T47D (cell line): ENCODE results near the gene LARGE1.

Experiments used
- DNase-seq, 2 experiments: peaks; one replicate each; pipeline versions ENCODE4 v3.0.0 to v3.0.0-alpha.2; 2011 to 2012; ENCODE audit warnings: low read depth in 1 of 2, low spot score in 1 of 2
- JUND ChIP-seq: IDR thresholded peaks from 2 replicates; pipeline ENCODE4 v1.6.1; 2012; ENCODE audit warnings: low read depth
- in situ Hi-C: cut with HindIII; loops from 2 replicates; pipeline ENCODE4 v1.10.0; 2016; ENCODE audit warnings: low sequenced_read_pairs, low pct_unique_long_range_greater_than_20kb

Gene LARGE1

DNA sequence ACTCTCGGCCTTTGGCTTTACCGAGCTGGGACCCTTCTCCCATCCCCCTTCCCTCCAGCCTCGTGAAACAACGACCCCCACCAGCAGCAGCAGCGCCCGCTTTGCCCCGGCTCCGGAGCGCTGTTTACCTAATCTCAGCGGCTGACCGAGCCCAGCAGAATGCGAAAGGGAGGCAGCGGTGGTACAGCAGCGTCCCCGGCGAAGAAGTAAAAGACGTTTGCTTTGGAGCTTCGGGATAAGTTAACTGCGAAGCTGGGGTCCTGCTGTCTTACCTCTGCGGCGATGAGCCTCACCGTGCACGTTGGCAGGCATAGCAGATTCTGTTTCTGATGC is 2.0 kb upstream of the LARGE1 start:
- peak in 1 of 2 experiments; percentile 20 for DNase-seq
- in situ Hi-C loops, result no loop called here
- no peak for TF ChIP-seq JUND

DNA sequence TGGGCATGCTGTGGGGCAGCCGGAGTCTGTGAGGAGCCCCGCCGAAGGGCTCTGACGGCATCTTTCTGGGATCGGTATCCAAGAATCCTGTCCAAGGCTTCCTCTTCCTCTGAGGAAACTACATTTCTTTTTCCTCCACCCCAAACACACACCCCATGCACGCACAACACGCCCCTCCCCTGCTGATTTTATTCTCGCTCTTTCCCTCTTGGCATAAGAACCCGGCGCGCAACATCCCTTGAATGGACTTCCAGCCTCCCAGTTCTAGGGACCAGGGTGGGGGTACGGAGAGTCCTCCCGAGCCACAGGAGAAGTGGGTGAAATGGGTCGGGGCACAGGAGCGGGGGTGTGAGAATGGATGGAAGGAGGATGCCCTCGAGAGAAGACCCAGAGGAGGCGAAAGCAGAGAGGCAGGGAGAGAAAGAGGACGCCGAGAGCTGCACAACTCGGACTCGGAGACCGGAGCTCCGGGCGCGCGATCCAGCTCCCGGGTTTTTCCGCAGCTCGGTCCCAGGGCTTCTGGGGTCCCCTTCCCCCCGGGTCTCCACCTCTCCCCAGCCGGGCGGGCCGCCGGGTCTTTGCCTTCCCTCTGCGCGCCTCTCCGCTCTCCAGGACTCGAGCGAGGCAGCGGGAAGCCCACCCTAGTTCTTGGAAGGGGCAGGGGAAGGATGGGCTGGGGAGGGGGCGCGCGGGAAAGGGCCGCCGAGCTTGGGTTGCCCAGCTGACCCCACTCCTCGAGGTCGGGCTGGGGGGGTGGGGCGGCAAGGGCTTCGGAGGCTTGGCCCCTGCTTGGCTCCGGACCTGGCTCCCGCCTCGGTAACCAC is 1.5 kb upstream of the LARGE1 start:
- in situ Hi-C loops, result no loop called here
- no peak for TF ChIP-seq JUND
- DNase-seq, result peak; percentile 15 to 70

DNA sequence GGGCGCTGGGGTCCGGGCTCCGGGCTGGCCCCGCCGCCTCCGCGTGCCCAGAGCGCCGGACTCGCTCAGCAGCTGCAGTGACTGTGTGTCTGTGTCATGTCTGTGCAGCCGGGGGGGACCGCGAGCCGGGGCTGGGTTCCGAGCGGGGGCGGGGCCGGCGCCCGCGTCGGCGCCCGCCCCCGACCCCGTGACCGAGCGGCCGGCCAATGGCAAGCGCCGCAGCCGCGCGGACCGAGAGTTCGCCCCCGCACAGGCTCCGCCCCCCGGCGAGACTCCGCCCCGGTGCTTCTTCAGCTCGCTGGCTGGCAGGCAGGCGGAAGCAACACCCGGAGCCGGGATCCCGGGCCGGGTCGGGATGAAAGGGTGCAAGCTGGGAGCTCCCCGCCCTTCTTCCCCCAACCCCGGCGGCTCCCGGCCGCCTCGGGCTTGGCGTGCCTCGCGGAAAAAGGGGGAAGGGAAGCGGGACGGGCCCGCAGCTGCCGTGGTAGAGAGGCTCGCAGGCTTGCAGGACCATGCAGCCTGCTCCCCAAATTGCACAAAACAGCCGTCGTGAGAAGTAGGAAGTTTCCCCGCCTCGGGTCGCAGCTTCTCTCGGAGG is 750 bp upstream of the LARGE1 start:
- in situ Hi-C loops, result no loop called here
- peak; percentile 71 to 95 for DNase-seq
- TF ChIP-seq JUND, result no peak

DNA sequence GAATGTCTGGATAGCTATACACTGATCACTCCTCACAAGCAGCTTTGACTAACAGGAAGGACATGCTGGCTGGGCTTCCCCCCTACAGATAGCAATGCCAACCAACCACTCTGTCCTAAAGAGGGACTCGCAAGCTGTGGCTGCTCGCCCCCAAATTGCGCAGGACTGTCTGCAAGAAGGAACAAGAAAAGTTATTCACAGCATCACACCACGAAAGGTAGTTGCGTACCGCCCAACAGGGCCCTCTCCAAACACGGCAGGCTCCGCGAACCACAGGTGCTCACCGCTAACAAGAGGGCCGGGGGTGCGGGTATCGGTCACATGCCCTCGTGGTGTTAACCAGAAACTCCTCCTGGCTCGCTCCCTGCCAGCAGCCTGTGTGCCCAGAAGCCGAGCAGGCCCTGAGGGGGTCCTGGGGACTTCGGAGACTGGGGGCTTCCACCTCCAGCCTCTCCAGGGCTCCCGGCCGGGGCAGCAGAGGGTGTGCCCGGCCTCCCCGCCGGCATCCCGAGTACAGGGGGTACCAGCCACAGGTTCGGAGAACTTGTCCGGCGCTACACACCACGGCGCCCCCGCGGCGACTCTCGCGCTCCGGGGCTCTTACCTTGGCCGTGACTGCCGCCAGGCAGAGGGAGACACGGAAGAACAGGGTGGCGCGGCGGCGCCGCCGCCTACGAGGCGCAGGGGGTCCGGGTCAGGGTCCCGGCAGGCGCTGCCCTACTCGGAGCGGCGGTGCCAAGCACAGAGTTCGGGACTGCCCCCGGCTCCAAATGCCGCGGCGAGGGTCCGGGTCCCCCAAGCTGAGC is 682 bp downstream of the LARGE1 start:
- no peak for TF ChIP-seq JUND

GRCh38 chr22:33918676-33919365 is 1.5 kb downstream of the LARGE1 start:
- no peak for DNase-seq
- in situ Hi-C loops, result no loop called here
- no peak for TF ChIP-seq JUND

More for the DNA sequence above, 682 bp downstream of the LARGE1 start:
- DNase-seq, result peak in 1 of 2 experiments; percentile 29
- in situ Hi-C loops, result no loop called here

- TF ChIP-seq JUND, result no peak
- in situ Hi-C loops, result no loop called here
- no peak for DNase-seq
These were observed 2.4 kb downstream of the LARGE1 start for GRCh38 chr22:33917744-33918406.

GRCh38 chr22:33914699-33915098 is 5.6 kb downstream of the LARGE1 start:
- no peak for DNase-seq
- in situ Hi-C loops, result no loop called here
- no peak for TF ChIP-seq JUND

DNA sequence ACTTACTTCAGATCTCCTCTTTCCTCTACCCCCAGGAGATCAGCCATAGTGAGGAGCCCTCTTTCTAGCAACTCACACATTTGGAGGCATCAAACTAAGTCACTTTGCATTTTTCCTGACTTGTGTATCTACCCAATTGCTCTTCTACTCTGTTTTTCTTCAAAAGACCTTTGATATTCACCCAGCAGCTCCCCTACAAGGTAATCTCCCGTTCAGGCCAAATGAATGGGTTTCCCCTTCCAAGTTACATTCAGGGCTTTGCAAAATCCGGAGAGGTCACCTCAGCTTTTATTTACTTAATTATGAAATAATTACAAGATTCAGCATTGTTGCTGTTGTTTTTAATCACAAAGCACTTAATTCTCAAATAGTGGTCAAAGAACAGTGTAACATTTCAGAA is 6.1 kb downstream of the LARGE1 start:
- DNase-seq, result no peak
- in situ Hi-C loops, result no loop called here
- no peak for TF ChIP-seq JUND

- TF ChIP-seq JUND, result no peak
- in situ Hi-C loops, result no loop called here
- DNase-seq, result no peak
These were observed 7.1 kb downstream of the LARGE1 start for GRCh38 chr22:33913188-33913587.

GRCh38 chr22:33909911-33910310 is 10.4 kb downstream of the LARGE1 start:
- in situ Hi-C loops, result no loop called here
- no peak for TF ChIP-seq JUND
- no peak for DNase-seq

DNA sequence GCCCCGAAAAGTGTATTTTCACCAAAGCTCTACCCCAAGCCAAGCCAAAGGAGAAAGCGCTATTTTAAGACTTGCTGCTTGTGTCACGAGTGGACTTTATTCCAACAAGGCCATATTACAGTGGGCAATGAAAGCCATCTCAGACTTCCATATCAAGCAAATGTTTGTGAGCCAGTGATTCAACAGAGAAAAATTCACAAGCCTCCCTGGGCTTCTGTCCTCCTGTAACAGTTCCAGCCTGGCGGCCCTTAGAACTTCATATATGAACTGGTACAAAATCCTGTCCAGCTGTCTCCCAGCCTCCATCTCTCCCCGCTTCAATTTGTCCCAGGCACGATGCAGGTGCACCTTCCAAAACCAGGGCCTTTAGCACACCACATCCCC is 11.2 kb downstream of the LARGE1 start:
- in situ Hi-C loops, result no loop called here
- no peak for DNase-seq
- no peak for TF ChIP-seq JUND

GRCh38 chr22:33908171-33909074 is 11.9 kb downstream of the LARGE1 start:
- TF ChIP-seq JUND, result no peak
- in situ Hi-C loops, result no loop called here
- no peak for DNase-seq
